ENCODE results near the gene DDAH2. TPM values are rescaled to one million over a fixed set of nuclear protein-coding genes. Genes with fewer than 3 reads are reported as not detected.

DDAH2 gene
- total RNA-seq, 1 donor from 2014 or later = 108 TPM

- no peak overlapping the region for H3K4me3 ChIP-seq
- TF ChIP-seq POLR2A (IDR thresholded peaks at IDR 0.05) (no peak), CTCF (IDR thresholded peaks at IDR 0.05) (no peak), POLR2AphosphoS5 (IDR thresholded peaks at IDR 0.05; ENCODE audit: insufficient read depth in 1 of 2, low read depth in 1 of 2) (no peak)
These were observed 38.6 kb downstream of the DDAH2 start for GRCh38 chr6:31690231-31691077.

GRCh38 chr6:31689249-31690110, 39.6 kb downstream of the DDAH2 start:
- H3K27ac ChIP-seq = no peak overlapping the region
- DNase-seq (ENCODE audit: extremely low spot score in 2 of 2) = no peak
- no peak for TF ChIP-seq CTCF (IDR thresholded peaks at IDR 0.05)
- TF ChIP-seq POLR2A (IDR thresholded peaks at IDR 0.05) = no peak
- no peak for TF ChIP-seq POLR2AphosphoS5 (IDR thresholded peaks at IDR 0.05; ENCODE audit: insufficient read depth in 1 of 2, low read depth in 1 of 2)
- H3K36me3 ChIP-seq = peaks cover 0 to 75% of the 10 kb centered on the region in 2 donors
- no peak overlapping the region for H3K4me3 ChIP-seq
- H3K4me1 ChIP-seq = no peaks in the 10 kb centered on the region
- H3K27me3 ChIP-seq = no peaks in the 10 kb centered on the region
- no peaks in the 10 kb centered on the region for H3K9me3 ChIP-seq
- intact Hi-C loops (cut with DNase I) = loop anchor here (10.0 kb wide), 1 partner anchor 45 kb away; the partner anchor contains the start of gene CLIC1

More at GRCh38 chr6:31690231-31691077, 38.6 kb downstream of the DDAH2 start:
- Histone ChIP-seq H3K27me3 (no peaks in the 10 kb centered on the region), H3K4me1 (no peaks in the 10 kb centered on the region), H3K27ac (no peak overlapping the region), H3K9me3 (no peaks in the 10 kb centered on the region), H3K36me3 (peaks cover 0 to 85% of the 10 kb centered on the region in 2 donors)
- no peak for DNase-seq (ENCODE audit: extremely low spot score in 2 of 2)
- intact Hi-C loops (cut with DNase I) = no loop called here

- H3K27ac ChIP-seq = no peak overlapping the region
- peaks cover 0 to 64% of the 10 kb centered on the region in 2 donors for H3K36me3 ChIP-seq
- no peaks in the 10 kb centered on the region for H3K9me3 ChIP-seq
- DNase-seq (ENCODE audit: extremely low spot score in 2 of 2) = no peak
- no peak overlapping the region for H3K4me3 ChIP-seq
- peaks cover 5% of the 10 kb centered on the region for H3K4me1 ChIP-seq
- intact Hi-C loops (cut with DNase I) = loop anchor here (10.0 kb wide), 1 partner anchor 47 kb away; the partner anchor contains the start of gene CLIC1
- no peak for TF ChIP-seq POLR2AphosphoS5 (IDR thresholded peaks at IDR 0.05; ENCODE audit: insufficient read depth in 1 of 2, low read depth in 1 of 2)
- no peak for TF ChIP-seq CTCF (IDR thresholded peaks at IDR 0.05)
- TF ChIP-seq POLR2A (IDR thresholded peaks at IDR 0.05) = no peak
- no peaks in the 10 kb centered on the region for H3K27me3 ChIP-seq
These were observed 41.0 kb downstream of the DDAH2 start for GRCh38 chr6:31687860-31688693.

- Histone ChIP-seq H3K4me1 (peaks cover 9% of the 10 kb centered on the region), H3K27me3 (no peaks in the 10 kb centered on the region), H3K9me3 (no peaks in the 10 kb centered on the region), H3K27ac (no peak overlapping the region), H3K4me3 (no peak overlapping the region), H3K36me3 (peaks cover 0 to 56% of the 10 kb centered on the region in 2 donors)
- intact Hi-C loops (cut with DNase I) = loop anchor here (10.0 kb wide), 1 partner anchor 47 kb away; the partner anchor contains the start of gene CLIC1
- no peak for TF ChIP-seq CTCF (IDR thresholded peaks at IDR 0.05)
- TF ChIP-seq POLR2AphosphoS5 (IDR thresholded peaks at IDR 0.05; ENCODE audit: insufficient read depth in 1 of 2, low read depth in 1 of 2) = no peak
- no peak for TF ChIP-seq POLR2A (IDR thresholded peaks at IDR 0.05)
- no peak for DNase-seq (ENCODE audit: extremely low spot score in 2 of 2)
These were observed 41.8 kb downstream of the DDAH2 start for GRCh38 chr6:31687321-31687720.

Data from vagina (tissue), 2 donors.